Fibroblast of villous mesenchyme (primary cell): ENCODE data around the gene DUSP3. TPM values are rescaled to one million over a fixed set of nuclear protein-coding genes. Genes with fewer than 3 reads are reported as not detected.

Experiments used
- DNase-seq: peaks from one replicate; pipeline ENCODE4 v3.0.0-alpha.2; 2010; ENCODE audit warnings: low read depth
- H3K4me3 ChIP-seq: 2 replicates; pipeline ENCODE4 v1.5.1; 2011; ENCODE audit warnings: low read depth, mild to moderate bottlenecking, low read length
- CTCF ChIP-seq: IDR thresholded peaks from 2 replicates; pipeline ENCODE4 v1.5.1; 2012; ENCODE audit warnings: low read depth, mild to moderate bottlenecking, low read length; ENCODE audit not compliant: insufficient read depth
- total RNA-seq: library from RNA; depleted of rRNA; stranded (reverse); fragments of >200 nt; gene quantifications from 2 replicates; pipeline ENCODE4 v1.2.3, GENCODE V29; 2012

The DUSP3 gene
- total RNA-seq, 1 donor: 95.9 TPM

- DNase-seq: no peak
- TF ChIP-seq CTCF: no peak
Measured at GRCh38 chr17:43820759-43821158, 42.0 kb upstream of the DUSP3 start.

GRCh38 chr17:43818966-43819365 is 40.2 kb upstream of the DUSP3 start:
- no peak for DNase-seq
- TF ChIP-seq CTCF: no peak
- no peak overlapping the region for H3K4me3 ChIP-seq

More at GRCh38 chr17:43820759-43821158, 42.0 kb upstream of the DUSP3 start:
- no peak overlapping the region for H3K4me3 ChIP-seq

- H3K4me3 ChIP-seq: no peak overlapping the region
- DNase-seq: no peak
- TF ChIP-seq CTCF: no peak
Measured at GRCh38 chr17:43817826-43818225, 39.0 kb upstream of the DUSP3 start.

- no peak for DNase-seq
- no peak overlapping the region for H3K4me3 ChIP-seq
- TF ChIP-seq CTCF: no peak
Measured at GRCh38 chr17:43816336-43817320, 37.9 kb upstream of the DUSP3 start.

GRCh38 chr17:43814714-43815113 is 35.9 kb upstream of the DUSP3 start:
- no peak for TF ChIP-seq CTCF
- DNase-seq: peak; percentile 86
- no peak overlapping the region for H3K4me3 ChIP-seq

- H3K4me3 ChIP-seq: no peak overlapping the region
- no peak for TF ChIP-seq CTCF
- DNase-seq: no peak
Measured at GRCh38 chr17:43814026-43814425, 35.2 kb upstream of the DUSP3 start.
